Common myeloid progenitor, CD34-positive (primary cell): Measurements from ENCODE around the gene RFX1.
"Not testable (repeated sequence)": the region's sequence is repeated elsewhere in the genome, so short reads cannot be mapped to it uniquely, and the experiment has no call there.

Source experiments
- CTCF ChIA-PET: fragments of 350-600 bp; sonication (Branson Sonifier 250); formaldehyde crosslinking; loops from one replicate; lab custom pipeline; 2021; ENCODE audit warnings: antibody characterized with exemption; lab: Charles Lee
- POLR2A ChIA-PET: fragments of 350-600 bp; sonication (Branson Sonifier 250); formaldehyde crosslinking; loops from one replicate; lab custom pipeline; 2021; ENCODE audit warnings: antibody characterized with exemption; lab: Charles Lee
- DNase-seq, 3 donors: peaks; one replicate each; pipeline versions ENCODE4 v3.0.0 to v3.0.0-alpha.2; 2013
- H3K27ac ChIP-seq, 2 experiments: 1 replicate in 1 of 2; 2 replicates in 1 of 2; pipeline ENCODE4 v1.7.0; 2013; ENCODE audit warnings: inconsistent platforms in 2 of 2, low read length in 2 of 2, mild to moderate bottlenecking in 2 of 2, low read depth in 1 of 2, moderate library complexity in 1 of 2; ENCODE audit not compliant: severe bottlenecking in 2 of 2, insufficient read depth in 1 of 2, poor library complexity in 1 of 2
- H3K27me3 ChIP-seq, 5 experiments: replicated peaks in 2 of 5; 1 replicate in 3 of 5; 2 replicates in 2 of 5; pipeline versions ENCODE4 v1.6.1 to v1.7.0; 2013; ENCODE audit warnings: low read length in 4 of 5, mild to moderate bottlenecking in 2 of 5, moderate library complexity in 2 of 5, inconsistent platforms in 1 of 5; ENCODE audit not compliant: insufficient read depth in 5 of 5, control insufficient read depth in 4 of 5
- H3K36me3 ChIP-seq, 4 experiments: 1 replicate in 2 of 4; 2 replicates in 2 of 4; pipeline versions ENCODE4 v1.6.1 to v1.7.0; 2013; ENCODE audit warnings: low read length in 3 of 4, control low read depth in 1 of 4, mild to moderate bottlenecking in 1 of 4; ENCODE audit not compliant: control insufficient read depth in 4 of 4, insufficient read depth in 4 of 4
- H3K4me1 ChIP-seq, 4 experiments: 1 replicate in 3 of 4; 2 replicates in 1 of 4; pipeline versions ENCODE4 v1.6.1 to v1.7.1; 2013; ENCODE audit warnings: low read length in 3 of 4, mild to moderate bottlenecking in 3 of 4, control low read depth in 1 of 4, inconsistent platforms in 1 of 4, moderate library complexity in 1 of 4; ENCODE audit not compliant: control insufficient read depth in 4 of 4, insufficient read depth in 4 of 4; ENCODE audit errors: control extremely low read depth in 1 of 4
- H3K4me3 ChIP-seq, 7 experiments: 1 replicate in 4 of 7; 2 replicates in 3 of 7; pipeline versions ENCODE4 v1.5.1 to v1.7.0; 2013; ENCODE audit warnings: mild to moderate bottlenecking in 7 of 7, low read length in 6 of 7, moderate library complexity in 6 of 7, inconsistent platforms in 2 of 7, low read depth in 2 of 7, control low read depth in 1 of 7; ENCODE audit not compliant: insufficient read depth in 4 of 7, control insufficient read depth in 1 of 7; ENCODE audit errors: extremely low read depth in 1 of 7
- H3K9me3 ChIP-seq, 5 experiments: 1 replicate in 4 of 5; 2 replicates in 1 of 5; pipeline versions ENCODE4 v1.6.1 to v1.7.1; 2013; ENCODE audit warnings: low read length in 4 of 5, mild to moderate bottlenecking in 2 of 5, inconsistent platforms in 1 of 5, low read depth in 1 of 5, moderate library complexity in 1 of 5; ENCODE audit not compliant: control insufficient read depth in 4 of 5, insufficient read depth in 2 of 5; ENCODE audit errors: control extremely low read depth in 1 of 5
- WGBS: methylation state at CpG from one replicate; pipeline ENCODE4 v1.1.5; 2013; ENCODE audit not compliant: insufficient coverage; 5-methylcytosine and 5-hydroxymethylcytosine counted together

RFX1 gene

DNA sequence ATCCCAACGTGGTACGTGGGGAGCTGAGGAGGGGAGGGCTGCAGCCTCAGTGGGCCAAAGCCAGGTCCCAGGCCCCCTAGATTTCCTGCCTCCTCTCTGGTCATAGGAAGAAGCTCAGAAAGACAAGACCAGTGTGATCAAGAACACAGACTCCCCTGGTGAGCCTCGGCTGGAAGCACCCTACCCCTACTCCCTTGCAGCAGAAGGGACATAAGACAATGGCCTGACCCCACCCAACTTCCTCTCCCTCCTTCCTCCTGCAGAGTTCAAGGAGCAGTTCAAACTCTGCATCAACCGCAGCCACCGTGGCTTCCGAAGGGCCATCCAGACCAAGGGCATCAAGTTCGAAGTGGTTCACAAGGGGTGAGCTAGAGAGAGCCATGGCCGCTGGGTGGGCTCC is 79.4 kb downstream of the RFX1 start:
- no peaks in the 10 kb centered on the region for H3K4me1 ChIP-seq
- no peak overlapping the region for H3K27ac ChIP-seq
- peaks cover 8 to 59% (median 39%) of the 10 kb centered on the region in 4 experiments for H3K36me3 ChIP-seq
- no peak overlapping the region for H3K4me3 ChIP-seq
- ChIA-PET POLR2A (no interaction called here), CTCF (interaction anchor here (2.3 kb wide), 1 partner anchor 10 kb away, joined by 7 read pairs; no protein-coding TSS in a partner anchor)
- 89% methylated on average over 3 of the region's 8 CpGs for WGBS
- H3K9me3 ChIP-seq, result no peaks in the 10 kb centered on the region
- H3K27me3 ChIP-seq, result no peaks in the 10 kb centered on the region
- DNase-seq, result no peak

DNA sequence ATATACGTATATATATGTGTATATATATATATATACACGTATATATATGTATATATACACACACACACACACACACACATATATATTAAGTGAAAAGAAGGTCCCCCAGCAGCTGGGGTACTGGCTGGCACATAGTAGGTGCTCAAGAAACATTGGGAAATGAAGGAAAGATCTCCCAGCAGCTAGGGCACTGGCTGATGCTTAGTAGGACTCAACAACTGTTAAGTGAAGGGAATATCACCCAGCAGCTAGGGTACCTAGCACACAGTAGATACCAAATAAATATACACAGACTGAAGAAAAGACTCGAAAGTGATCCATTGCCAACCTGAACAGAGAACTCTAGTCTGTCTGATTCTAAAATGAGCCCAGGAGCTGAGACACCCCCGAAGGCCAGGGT is 80.1 kb downstream of the RFX1 start:
- no peak overlapping the region for H3K4me3 ChIP-seq
- no peaks in the 10 kb centered on the region for H3K27me3 ChIP-seq
- no peak for DNase-seq
- H3K27ac ChIP-seq, result no peak overlapping the region
- ChIA-PET POLR2A (interaction anchor here (0.6 kb wide), 1 partner anchor 214 kb away, joined by 4 read pairs; no protein-coding TSS in a partner anchor), CTCF (interaction anchor here (0.6 to 2.3 kb wide), 3 partner anchors 8 to 1414 kb away, joined by 3 to 7 read pairs (median 3); no protein-coding TSS in a partner anchor)
- H3K4me1 ChIP-seq, result no peaks in the 10 kb centered on the region
- H3K9me3 ChIP-seq, result peaks cover 0 to 2% (median 0%) of the 10 kb centered on the region in 5 experiments
- peaks cover 9 to 61% (median 42%) of the 10 kb centered on the region in 4 experiments for H3K36me3 ChIP-seq
- WGBS, result 83% methylated on average over 1 of the region's 4 CpGs

DNA sequence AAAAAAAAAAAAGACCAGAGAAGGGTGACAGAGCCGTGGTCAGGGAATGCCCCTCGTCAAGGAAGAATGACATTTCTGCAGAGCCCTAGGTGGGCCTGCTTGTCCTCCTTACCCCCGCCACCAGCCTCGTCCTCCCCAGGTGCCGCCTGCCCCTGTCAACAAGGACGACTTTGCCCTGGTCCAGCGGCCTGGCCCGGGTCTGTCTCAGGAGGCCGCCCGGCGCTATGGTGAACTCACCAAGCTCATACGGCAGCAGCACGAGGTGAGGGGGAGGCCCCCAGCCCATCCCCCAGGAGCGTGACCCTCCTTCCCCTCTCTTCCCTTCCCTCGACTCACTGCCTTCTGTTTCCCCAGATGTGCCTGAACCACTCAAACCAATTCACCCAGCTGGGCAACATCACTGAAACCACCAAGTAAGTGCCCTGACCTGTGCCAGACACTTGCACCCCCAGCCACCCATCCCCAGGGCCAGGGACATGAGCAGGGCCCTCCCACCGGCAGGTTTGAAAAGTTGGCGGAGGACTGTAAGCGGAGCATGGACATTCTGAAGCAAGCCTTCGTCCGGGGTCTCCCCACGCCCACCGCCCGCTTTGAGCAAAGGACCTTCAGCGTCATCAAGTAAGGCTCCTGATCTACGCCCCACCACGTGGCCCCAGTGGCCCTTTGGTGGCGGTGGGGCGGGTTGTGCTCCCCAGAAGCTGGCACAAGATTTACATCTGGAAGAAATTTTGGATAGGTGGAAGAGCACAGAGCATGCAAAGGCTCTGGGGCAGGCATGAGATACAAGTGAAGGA is 82.7 kb downstream of the RFX1 start:
- CTCF ChIA-PET, result interaction anchor here (0.6 to 1.6 kb wide), 2 partner anchors 10 to 118 kb away, joined by 3 to 5 read pairs; no protein-coding TSS in a partner anchor
- peaks cover 0 to 8% (median 5%) of the 10 kb centered on the region in 5 experiments for H3K9me3 ChIP-seq
- 96% methylated on average over 23 of the region's 28 CpGs for WGBS
- no peak overlapping the region for H3K4me3 ChIP-seq
- POLR2A ChIA-PET, result no interaction called here
- H3K36me3 ChIP-seq, result peaks cover 16 to 72% (median 53%) of the 10 kb centered on the region in 4 experiments
- H3K4me1 ChIP-seq, result no peaks in the 10 kb centered on the region
- no peaks in the 10 kb centered on the region for H3K27me3 ChIP-seq
- DNase-seq, result no peak
- no peak overlapping the region for H3K27ac ChIP-seq

DNA sequence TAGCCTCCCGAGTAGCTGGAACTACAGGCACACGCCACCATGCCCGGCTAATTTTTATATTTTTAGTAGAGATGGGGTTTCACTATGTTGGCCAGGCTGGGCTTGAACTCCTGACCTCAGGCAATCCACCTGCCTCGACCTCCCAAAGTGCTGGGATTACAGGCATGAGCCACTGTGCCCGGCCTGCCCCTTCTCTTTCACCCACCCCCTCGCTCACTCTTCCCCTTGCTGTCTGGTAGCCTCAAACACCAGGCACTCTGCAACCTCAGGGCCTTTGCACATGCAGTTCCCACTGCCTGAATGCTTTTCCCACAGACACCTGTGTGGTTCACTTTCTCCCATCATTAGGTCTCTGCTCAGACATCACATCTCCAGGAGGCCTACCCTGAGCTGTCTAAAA is 84.0 kb downstream of the RFX1 start:
- ChIA-PET POLR2A (interaction anchor here (0.6 kb wide), 1 partner anchor 61 kb away, joined by 3 read pairs; no protein-coding TSS in a partner anchor), CTCF (interaction anchor here (0.8 to 1.6 kb wide), 4 partner anchors 10 to 43 kb away, joined by 3 to 5 read pairs (median 4); partner anchors contain the start of gene BRME1)
- not testable (repeated sequence) for H3K27ac ChIP-seq, H3K27me3 ChIP-seq, DNase-seq, H3K4me3 ChIP-seq, H3K9me3 ChIP-seq, H3K4me1 ChIP-seq
- peaks cover 13 to 69% (median 50%) of the 10 kb centered on the region in 4 experiments for H3K36me3 ChIP-seq
- 100% methylated on average over 3 of the region's 6 CpGs for WGBS

DNA sequence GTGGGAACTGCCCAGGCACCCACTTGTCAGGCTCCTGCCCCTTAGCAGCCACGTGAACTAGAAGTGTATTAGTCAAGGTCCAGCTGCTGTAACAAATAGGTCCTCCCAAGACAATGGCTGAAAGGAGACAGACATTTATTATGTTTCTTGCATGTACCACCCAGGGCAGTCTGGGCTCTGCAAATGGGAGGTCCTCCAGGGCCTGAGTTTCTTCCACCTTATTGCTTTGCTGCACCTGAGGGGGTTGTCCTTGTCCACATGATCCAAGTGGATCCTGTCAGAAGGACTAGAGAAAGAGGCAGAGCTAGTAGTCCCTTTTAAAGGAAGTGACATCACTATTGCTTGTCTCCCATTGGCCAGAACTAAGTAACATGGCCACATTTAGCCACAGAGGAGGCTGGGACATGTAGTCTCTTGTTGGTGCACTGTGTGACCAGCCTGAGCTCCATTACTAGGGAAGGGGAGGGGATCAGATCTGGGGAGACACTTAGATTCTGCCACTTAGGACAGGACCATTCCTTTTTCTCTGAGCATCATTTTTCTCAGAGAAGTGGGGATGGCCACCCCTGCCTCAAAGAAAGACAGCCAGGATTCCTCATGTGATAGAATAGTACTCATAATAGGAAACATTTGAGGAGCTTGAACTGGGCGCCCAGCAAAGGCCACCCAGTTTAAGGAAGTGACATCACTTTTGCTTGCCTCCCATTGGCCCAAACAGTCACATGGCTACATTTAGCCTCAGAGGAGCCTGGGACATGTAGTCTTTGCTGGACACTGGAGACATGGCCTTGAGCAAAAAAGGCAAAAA is 85.0 kb downstream of the RFX1 start:
- POLR2A ChIA-PET, result no interaction called here
- Histone ChIP-seq H3K27ac (peak overlapping the region in 1 of 2 experiments; percentile 6), H3K4me1 (no peaks in the 10 kb centered on the region), H3K27me3 (no peaks in the 10 kb centered on the region), H3K9me3 (peaks cover 0 to 8% (median 5%) of the 10 kb centered on the region in 5 experiments), H3K36me3 (peaks cover 13 to 59% (median 44%) of the 10 kb centered on the region in 4 experiments), H3K4me3 (no peak overlapping the region)
- DNase-seq, result peak; percentile 42 to 71 (median 67)
- CTCF ChIA-PET, result interaction anchor here (0.8 to 1.6 kb wide), 3 partner anchors 9 to 42 kb away, joined by 3 to 4 read pairs (median 4); partner anchors contain the start of gene BRME1
- WGBS, result 100% methylated on average over 2 of the region's 2 CpGs

DNA sequence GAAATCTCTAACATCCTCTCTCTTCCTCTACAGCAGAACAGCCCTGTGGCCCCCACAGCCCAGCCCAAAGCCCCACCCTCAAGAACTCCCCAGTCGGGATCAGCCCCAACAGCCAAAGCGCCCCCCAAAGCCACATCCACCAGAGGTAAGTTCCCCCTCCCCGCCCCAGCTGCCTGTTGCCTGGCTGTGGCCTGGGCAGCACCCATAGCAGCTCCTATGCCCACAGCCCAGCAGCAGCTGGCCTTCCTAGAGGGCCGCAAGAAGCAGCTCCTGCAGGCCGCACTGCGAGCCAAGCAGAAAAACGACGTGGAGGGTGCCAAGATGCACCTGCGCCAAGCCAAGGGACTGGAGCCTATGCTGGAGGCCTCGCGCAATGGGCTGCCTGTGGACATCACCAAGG is 85.6 kb downstream of the RFX1 start:
- Histone ChIP-seq H3K27me3 (no peaks in the 10 kb centered on the region), H3K4me3 (no peak overlapping the region), H3K4me1 (no peaks in the 10 kb centered on the region), H3K9me3 (peaks cover 0 to 8% (median 5%) of the 10 kb centered on the region in 5 experiments), H3K27ac (no peak overlapping the region), H3K36me3 (peaks cover 15 to 63% (median 46%) of the 10 kb centered on the region in 4 experiments)
- WGBS, result over 99% methylated on average over 9 of the region's 11 CpGs
- no peak for DNase-seq
- CTCF ChIA-PET, result interaction anchor here (1.6 kb wide), 1 partner anchor 8 kb away, joined by 4 read pairs; no protein-coding TSS in a partner anchor
- POLR2A ChIA-PET, result no interaction called here
